GM21515 (cell line): ENCODE results near the gene DXO.
"Not testable (repeated sequence)": the region's sequence is repeated elsewhere in the genome, so short reads cannot be mapped to it uniquely, and the experiment has no call there.

Source experiments
- ATAC-seq: cut with Tn5 transposase; IDR thresholded peaks from one replicate; pipeline ENCODE4 v1.9.1; 2021; ENCODE audit not compliant: unreplicated experiment

The DXO gene

DNA sequence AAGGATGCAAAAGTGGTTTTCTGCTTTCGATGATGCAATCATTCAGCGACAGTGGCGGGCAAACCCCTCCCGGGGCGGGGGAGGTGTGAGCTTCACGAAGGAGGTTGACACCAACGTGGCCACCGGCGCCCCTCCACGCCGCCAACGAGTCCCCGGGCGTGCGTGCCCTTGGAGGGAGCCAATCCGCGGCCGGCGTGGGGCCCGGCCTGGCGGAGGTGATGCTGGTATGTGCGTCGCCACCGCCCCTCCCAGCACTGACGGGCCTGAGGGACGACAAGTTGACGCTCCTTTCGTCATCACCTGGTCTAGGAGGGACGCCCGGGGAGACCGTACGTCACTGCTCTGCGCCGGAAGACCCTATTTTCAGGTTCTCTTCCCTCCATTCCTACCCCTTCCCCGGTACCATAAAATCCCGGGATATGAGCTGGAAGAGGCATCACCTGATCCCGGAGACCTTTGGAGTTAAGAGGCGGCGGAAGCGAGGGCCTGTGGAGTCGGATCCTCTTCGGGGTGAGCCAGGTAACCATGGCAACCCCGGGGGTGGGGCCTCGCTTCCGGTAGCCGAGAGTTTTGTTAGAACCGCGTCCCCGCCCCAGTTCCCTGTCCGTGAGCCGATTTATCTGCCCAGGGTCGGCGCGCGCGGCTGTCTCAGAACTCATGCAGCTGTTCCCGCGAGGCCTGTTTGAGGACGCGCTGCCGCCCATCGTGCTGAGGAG, at the start of gene DXO:
DXO (minus strand) TSS at position 146 of the 716 bp plus-strand sequence. CDS start 463 bp downstream, outside the sequence.
- ATAC-seq, result peak; percentile 79

DNA sequence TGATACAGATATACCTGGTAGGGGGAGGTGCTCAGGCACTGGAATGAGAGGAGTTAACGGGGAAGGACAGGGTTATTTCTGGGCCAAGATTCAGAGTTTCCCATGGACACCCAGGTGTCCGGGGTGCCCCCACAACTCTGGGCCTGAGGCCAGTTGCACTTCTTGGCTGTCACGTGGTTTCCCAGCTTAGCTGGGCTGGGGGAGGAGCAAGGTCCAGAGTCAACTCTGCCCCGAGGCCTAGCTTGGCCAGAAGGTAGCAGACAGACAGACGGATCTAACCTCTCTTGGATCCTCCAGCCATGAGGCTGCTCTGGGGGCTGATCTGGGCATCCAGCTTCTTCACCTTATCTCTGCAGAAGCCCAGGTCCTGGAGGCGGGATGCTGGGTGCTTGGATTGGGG, 42.6 kb upstream of the DXO start, which contains the start of gene C4B:
C4B (plus strand) TSS at position 249 of the 400 bp plus-strand sequence; CDS start at position 300, 51 bp downstream.
- not testable (repeated sequence) for ATAC-seq

DNA sequence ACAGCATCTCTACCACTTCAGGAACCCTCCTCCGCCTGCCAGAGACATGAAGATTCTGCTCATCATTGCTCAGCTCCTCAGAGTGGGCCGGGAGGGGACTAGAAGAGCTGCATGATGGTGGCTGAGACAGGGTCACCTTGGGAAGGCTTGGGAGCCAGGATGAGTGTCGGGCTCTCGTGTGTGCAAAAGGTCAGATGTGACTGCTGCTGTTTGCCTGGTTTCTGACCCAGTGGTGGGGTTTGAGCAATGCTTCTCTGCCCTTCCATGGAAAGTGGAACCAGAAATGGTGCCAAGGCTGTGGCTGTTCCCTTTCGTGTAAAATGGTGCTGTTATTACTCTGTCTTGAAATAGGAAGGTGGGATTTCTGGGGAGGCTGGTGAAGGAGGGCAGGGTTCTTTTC, 41.8 kb upstream of the DXO start:
- not testable (repeated sequence) for ATAC-seq

DNA sequence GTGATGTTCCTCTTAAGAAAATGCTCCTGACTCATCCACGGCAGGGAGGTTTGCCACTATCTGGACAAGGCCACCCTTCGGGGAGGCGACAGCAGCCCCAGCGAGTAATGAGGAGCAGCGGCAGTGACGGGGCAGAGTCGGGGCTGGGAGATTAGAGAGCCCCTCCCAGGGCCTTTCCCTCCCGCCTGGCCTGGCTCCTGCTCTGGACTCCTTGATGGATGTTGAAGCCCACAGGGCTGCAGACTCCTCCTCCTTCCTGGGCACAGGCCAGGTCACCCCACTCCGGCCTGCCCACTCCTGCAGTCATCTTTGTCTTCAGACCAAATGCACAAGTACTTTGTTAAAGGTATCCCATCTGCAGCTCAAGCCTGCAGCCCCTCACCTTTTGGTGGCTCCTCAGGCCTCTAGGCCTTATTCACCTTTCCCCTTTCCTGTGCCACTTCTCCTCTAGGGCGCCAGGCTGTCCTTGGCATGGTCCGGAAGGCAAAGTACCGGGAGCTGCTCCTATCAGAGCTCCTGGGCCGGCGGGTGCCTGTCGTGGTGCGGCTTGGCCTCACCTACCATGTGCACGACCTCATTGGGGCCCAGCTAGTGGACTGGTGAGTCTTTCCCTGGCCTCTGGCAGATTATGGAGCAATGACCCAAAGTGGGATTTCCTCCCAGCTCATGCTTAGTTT, 41.1 kb upstream of the DXO start:
- not testable (repeated sequence) for ATAC-seq

DNA sequence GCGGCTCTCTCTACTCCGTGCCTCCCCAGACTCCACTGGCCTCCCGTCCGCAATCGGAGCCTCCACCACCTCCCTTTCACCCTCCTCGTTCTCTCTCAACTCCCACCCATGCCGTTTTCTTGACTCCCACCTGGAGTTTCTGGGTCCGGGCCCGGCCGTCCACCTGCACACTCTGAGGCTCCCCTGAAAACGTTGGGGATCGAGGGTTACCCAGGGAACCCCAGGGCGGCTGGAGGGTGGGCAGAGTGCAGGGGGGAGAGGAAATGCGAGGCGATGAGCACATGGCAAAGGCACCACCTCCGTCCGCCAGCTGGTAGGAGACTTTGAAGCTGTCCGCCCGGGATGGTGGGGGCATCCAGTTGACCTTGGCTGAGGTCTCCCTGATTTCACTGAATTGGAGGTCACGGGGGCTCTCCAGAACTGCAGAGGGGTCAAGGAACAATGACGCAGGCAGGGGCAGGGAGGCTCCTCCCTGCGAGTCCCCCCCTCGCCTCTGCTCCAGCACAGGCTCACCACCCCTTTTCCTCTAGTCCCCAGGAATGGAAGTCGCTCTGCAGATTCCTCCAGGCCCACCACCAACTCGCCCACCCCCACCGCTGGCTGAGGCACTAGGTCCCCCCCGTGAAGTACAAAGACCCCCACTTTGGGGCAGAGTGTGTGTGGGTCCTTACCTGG, 39.1 kb upstream of the DXO start:
- not testable (repeated sequence) for ATAC-seq

DNA sequence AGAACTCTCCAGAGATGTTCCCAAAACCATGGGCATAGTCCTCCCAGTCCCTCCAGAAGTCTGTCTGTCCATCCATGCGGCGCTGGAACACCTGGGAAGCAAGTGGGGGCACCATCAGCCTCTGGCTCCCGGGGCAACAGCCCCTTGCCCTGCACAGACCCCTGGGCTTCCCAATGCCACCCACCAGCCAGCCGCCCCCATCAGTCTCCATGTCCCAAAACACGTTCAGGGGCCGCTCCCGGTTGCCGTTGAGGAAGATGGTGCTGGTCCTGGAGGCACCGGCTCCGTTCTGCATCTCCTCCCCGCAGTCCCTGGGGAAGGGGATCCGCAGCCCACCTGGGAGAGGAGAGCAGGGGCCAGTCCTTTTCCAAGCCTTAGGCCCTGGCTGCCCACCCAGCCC, 37.6 kb upstream of the DXO start:
- ATAC-seq, result not testable (repeated sequence)

DNA sequence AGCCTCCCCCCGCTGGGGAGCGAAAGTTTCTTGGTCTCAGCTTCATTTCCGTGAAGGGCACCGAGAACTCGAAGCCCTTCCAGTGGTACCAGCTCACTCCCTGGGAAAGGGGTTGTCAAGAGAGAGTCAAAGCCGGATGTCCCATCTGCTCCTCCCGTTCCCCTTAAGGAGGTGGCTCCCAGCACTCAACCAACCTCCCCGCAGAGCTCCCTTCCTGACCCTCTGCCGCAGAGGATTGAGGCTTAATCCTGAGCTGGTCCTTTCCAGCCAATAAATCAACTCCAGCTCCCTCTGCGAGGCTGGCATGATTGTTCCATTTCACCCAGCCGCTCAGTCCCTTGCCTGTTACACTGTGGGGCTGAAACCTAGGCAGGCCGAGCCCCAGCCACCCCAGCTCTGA, 36.7 kb upstream of the DXO start:
- not testable (repeated sequence) for ATAC-seq

DNA sequence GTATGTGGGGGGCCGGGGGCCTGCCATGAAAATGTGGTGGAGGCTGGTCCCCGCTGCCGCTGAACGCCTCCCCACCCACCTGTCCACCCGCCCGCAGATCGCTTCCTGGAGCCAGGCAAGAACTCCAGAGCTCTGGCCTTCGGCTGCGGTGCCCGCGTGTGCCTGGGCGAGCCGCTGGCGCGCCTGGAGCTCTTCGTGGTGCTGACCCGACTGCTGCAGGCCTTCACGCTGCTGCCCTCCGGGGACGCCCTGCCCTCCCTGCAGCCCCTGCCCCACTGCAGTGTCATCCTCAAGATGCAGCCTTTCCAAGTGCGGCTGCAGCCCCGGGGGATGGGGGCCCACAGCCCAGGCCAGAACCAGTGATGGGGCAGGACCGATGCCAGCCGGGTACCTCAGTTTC, 36.1 kb upstream of the DXO start:
- not testable (repeated sequence) for ATAC-seq

DNA sequence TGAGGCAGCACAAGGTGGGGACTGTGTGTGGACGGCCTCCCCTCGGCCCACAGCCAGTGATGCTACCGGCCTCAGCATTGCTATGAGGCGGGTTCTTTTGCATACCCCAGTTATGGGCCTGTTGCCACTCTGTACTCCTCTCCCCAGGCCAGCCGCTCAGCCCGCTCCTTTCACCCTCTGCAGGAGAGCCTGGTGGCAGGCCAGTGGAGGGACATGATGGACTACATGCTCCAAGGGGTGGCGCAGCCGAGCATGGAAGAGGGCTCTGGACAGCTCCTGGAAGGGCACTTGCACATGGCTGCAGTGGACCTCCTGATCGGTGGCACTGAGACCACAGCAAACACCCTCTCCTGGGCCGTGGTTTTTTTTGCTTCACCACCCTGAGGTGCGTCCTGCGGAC, 35.1 kb upstream of the DXO start:
- not testable (repeated sequence) for ATAC-seq

DNA sequence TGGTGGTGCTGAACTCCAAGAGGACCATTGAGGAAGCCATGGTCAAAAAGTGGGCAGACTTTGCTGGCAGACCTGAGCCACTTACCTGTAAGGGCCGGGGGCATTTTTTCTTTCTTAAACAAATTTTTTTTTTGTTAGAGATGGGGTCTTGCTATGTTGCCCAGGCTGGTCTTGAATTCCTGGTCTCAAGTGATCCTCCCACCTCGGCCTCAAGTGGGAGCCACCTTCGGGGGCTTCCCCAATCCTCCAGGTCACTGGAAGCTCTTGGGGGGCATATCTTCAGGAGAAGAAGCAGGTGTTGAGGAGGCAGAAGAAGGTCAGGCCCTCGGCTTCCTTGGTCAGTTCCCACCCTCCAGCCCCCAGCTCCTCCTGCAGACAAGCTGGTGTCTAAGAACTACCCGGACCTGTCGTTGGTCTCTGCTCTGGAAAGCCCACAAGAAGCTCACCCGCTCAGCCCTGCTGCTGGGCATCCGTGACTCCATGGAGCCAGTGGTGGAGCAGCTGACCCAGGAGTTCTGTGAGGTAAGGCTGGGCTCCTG, 34.1 kb upstream of the DXO start:
- not testable (repeated sequence) for ATAC-seq

DNA sequence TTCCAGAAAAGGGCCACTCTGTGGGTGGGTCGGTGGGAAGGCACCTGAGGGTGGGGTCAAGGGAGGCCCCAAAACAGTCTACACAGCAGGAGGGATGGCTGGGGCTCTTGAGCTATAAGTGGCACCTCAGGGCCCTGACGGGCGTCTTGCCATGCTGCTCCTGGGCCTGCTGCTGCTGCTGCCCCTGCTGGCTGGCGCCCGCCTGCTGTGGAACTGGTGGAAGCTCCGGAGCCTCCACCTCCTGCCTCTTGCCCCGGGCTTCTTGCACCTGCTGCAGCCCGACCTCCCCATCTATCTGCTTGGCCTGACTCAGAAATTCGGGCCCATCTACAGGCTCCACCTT, 33.6 kb upstream of the DXO start:
- not testable (repeated sequence) for ATAC-seq

DNA sequence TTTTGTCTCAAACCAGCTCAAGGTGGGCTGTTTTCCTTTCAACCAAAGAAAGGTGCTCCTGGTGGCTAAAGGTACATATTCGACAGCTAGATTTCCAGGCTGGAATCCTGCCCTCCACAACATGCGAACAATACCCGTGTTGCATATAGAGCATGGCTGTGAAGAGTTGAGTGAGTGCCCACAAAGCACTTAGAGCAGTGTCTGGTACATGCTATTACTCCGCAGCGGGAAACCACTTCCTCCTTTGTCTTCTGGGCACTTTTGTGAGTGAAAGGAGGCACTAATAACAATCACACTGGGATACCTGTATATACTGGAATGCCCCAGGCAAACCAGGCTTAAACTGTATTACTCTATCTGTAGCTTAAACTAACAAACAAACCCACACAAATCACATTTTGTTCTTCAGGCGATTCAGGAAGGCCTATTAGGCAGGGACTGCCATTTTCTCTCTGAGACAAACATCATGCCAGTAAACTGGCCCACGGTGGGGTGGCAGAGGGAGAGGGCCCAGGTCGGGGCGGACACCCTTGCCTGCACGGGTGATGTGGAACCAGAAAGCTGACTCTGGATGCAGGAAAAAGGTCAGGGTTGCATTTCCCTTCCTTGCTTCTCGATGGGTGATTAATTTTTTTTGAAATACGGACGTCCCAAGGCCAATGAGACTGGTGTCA, 33.1 kb upstream of the DXO start:
- ATAC-seq, result not testable (repeated sequence)

DNA sequence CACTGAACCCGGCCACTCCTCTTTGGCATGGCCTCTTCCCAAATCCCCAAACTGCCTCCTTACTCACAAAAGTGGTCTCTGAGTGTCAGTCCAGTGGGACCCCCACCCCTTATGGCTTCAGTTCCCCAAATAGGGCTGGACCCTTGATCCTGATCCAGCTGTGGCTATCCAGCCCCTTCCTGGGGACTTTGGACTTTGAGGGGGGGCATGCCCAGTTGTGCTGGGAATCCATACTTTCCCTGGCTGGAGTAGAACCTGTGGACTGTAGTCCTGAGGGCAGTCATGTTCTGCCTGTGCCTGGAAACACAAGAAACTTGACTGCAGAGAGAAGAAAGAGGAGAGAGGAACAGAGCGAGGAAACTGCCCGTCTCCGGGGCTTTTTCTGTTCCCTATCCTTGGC, 32.5 kb upstream of the DXO start:
- ATAC-seq, result not testable (repeated sequence)

DNA sequence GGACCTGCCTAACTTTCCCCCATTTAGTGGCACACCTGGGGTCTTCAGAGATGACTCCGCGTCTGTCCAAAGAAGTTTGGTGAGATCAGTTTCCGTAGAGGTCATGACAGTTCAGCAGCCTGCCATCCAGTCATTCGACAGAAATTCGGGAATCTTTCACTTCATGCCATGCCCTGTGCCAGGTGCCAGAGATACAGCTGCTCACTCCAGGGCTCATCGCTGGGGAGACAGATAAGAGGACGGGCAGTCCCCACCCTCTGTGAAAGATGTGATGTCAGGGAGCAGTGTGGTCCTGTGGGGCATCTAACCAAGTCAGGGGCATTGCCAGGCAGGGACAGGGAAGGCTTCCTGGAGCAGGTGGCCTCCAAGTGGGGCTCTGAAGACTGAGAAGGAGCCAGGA, 31.4 kb upstream of the DXO start:
- not testable (repeated sequence) for ATAC-seq

DNA sequence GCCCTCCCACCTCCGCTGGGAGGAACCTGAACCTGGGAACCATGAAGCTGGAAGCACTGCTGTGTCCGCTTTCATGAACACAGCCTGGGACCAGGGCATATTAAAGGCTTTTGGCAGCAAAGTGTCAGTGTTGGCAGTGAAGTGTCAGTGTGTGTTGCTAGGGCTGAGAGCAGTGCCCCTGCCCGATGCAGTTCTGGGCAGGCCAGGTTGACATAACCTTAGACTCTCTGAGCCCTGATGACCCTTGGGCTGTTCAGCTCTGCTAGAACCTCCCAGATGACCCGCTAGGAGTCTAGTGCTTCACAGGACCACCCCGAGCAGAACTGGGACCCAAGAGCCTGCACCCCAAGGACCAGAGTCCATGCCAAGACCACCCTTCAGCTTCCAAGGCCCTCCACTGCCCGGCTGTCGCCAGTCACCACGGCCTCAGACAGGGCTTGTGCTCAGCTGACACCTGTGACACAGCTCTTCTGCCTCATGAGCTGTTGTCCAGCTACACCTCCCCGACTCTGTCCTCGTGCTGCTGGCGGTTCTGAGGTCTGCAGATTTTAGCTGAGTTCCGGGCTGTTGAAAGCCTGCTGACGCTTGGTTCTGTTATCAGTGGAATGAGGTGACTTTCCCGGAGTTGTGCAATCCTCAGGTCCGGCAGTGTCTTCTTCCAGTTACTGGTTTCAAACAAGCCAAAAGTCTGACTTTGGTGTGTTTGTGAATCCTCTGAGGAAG, 30.8 kb upstream of the DXO start:
- not testable (repeated sequence) for ATAC-seq

DNA sequence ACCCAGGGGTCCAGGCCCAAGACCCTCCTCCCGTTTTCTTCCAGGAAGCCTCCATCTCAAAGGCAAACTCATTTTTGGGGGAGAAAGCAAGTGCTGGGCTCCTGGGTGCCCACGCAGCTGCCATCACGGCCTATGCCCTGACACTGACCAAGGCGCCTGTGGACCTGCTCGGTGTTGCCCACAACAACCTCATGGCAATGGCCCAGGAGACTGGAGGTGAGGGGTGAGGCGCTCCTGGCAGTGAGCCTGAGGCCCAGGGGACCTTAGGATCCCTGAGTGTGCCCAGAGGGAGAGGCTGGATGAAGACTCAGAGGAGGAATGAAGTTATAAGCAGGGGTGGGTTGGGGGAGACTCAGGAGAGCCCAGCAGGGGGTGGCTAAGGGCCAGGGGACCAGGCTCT, 24.4 kb upstream of the DXO start:
- not testable (repeated sequence) for ATAC-seq

DNA sequence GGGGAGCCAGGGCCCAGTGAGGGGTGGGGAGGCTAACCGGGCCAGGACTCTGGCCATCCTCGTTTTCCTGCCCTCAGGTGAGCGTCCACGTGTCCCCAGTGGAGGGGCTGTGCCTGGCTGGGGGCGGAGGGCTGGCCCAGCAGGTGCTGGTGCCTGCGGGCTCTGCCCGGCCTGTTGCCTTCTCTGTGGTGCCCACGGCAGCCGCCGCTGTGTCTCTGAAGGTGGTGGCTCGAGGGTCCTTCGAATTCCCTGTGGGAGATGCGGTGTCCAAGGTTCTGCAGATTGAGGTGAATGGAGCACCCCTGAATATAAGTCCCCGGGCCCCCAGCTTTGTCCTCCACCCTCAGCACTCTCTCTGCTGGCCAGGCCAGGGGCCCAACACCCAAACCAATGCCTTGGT, 22.5 kb upstream of the DXO start:
- ATAC-seq, result not testable (repeated sequence)

DNA sequence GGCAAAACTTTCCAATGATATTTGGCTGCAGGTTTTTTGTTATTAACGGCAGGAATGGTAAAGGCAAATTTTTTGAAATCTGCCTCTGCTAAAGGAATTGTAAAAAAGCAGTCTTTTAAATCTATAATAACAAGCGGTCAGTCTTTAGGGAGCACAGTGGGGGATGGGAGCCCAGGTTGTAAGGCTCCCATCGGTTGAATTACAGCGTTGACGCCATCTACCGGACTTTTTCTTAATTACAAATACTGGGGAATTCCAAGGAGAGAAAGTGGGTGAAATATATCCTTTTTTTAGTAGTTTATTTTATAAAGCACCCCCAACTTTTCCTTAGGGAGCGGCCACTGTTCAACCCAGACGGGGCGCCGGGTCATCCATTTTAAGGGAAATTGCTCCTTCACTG, 17.4 kb upstream of the DXO start:
- ATAC-seq, result not testable (repeated sequence)

DNA sequence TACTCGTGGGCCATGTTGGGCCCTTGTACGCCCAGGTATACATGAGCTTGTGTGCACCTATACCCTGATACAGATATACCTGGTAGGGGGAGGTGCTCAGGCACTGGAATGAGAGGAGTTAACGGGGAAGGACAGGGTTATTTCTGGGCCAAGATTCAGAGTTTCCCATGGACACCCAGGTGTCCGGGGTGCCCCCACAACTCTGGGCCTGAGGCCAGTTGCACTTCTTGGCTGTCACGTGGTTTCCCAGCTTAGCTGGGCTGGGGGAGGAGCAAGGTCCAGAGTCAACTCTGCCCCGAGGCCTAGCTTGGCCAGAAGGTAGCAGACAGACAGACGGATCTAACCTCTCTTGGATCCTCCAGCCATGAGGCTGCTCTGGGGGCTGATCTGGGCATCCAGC, 9.8 kb upstream of the DXO start, which contains the start of gene C4A:
C4A (plus strand) TSS at position 314 of the 400 bp plus-strand sequence; CDS start at position 365, 51 bp downstream.
- ATAC-seq, result not testable (repeated sequence)

DNA sequence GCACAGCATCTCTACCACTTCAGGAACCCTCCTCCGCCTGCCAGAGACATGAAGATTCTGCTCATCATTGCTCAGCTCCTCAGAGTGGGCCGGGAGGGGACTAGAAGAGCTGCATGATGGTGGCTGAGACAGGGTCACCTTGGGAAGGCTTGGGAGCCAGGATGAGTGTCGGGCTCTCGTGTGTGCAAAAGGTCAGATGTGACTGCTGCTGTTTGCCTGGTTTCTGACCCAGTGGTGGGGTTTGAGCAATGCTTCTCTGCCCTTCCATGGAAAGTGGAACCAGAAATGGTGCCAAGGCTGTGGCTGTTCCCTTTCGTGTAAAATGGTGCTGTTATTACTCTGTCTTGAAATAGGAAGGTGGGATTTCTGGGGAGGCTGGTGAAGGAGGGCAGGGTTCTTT, 9.1 kb upstream of the DXO start:
- ATAC-seq, result not testable (repeated sequence)
